Stomach (tissue), 9 donors: ENCODE measurements around the gene KLHDC9. TPM values are rescaled to one million over a fixed set of nuclear protein-coding genes. Genes with fewer than 3 reads are reported as not detected.

Experiments used
- DNase-seq, 2 donors: peaks; one replicate each; pipeline versions ENCODE4 v3.0.0 to v3.0.0-alpha.2; 2013 to 2019
- H3K27ac ChIP-seq, 5 donors: fragments of 200-600 bp in 4 of 5; sonication (generic) in 4 of 5; one replicate each; pipeline ENCODE4 v1.5.1; 2013 to 2019; ENCODE audit warnings: mild to moderate bottlenecking in 1 of 5, moderate library complexity in 1 of 5
- H3K27me3 ChIP-seq, 3 donors: fragments of 200-600 bp; sonication (generic); one replicate each; pipeline ENCODE4 v1.5.1; 2017 to 2019; ENCODE audit warnings: mixed run types in 1 of 3
- H3K36me3 ChIP-seq, 4 donors: fragments of 200-600 bp; sonication (generic); 1 replicate in 3 of 4; 2 replicates in 1 of 4; pipeline ENCODE4 v1.5.1; 2016 to 2019
- H3K4me1 ChIP-seq, 4 donors: fragments of 200-600 bp; sonication (generic); one replicate each; pipeline ENCODE4 v1.5.1; 2016 to 2019
- H3K4me3 ChIP-seq, 4 donors: fragments of 200-600 bp; sonication (generic) in 3 of 4; one replicate each; pipeline ENCODE4 v1.5.1; 2016 to 2019; ENCODE audit warnings: mild to moderate bottlenecking in 1 of 4
- H3K9me3 ChIP-seq, 4 donors: fragments of 200-600 bp; sonication (generic); one replicate each; pipeline ENCODE4 v1.5.1; 2016 to 2019
- CTCF ChIP-seq, 7 experiments: fragments of 450-650 bp in 4 of 7; fragments of 200-600 bp in 3 of 7; sonication (generic) in 3 of 7; IDR thresholded peaks; one replicate each; pipeline ENCODE4 v1.5.1; 2016 to 2019; ENCODE audit warnings: antibody characterized with exemption in 7 of 7, control low read depth in 2 of 7, mild to moderate bottlenecking in 1 of 7
- EP300 ChIP-seq: sonication (generic); formaldehyde crosslinking; IDR thresholded peaks from one replicate; pipeline ENCODE4 v1.6.1; 2017; ENCODE audit warnings: antibody characterized with exemption
- POLR2A ChIP-seq, 4 donors: fragments of 450-650 bp; IDR thresholded peaks; one replicate each; pipeline ENCODE4 v1.6.1; 2016; ENCODE audit warnings: antibody characterized with exemption in 4 of 4, control low read depth in 2 of 4, mild to moderate bottlenecking in 1 of 4, moderate library complexity in 1 of 4
- POLR2AphosphoS5 ChIP-seq, 3 donors: sonication (generic); formaldehyde crosslinking; IDR thresholded peaks; one replicate each; pipeline ENCODE4 v1.6.1; 2016; ENCODE audit warnings: antibody characterized with exemption in 3 of 3
- WGBS, 5 donors: extraction: QIAGEN DNeasy Blood & Tissue Kit in 3 of 5; methylation state at CpG; one replicate each; pipeline versions ENCODE4 v1.1.5 to v1.1.7; 2013 to 2018; 5-methylcytosine and 5-hydroxymethylcytosine counted together
- intact Hi-C: fragments of 100-400 bp; cut with DNase I; formaldehyde crosslinking; loops from one replicate; pipeline ENCODE4 v1.15.1; 2023; ENCODE audit warnings: low total_unique reads
- polyA plus RNA-seq, 3 donors: library from polyadenylated mRNA; stranded (reverse); fragments of 200-250 nt; gene quantifications; one replicate each; pipeline ENCODE4 v1.2.3, GENCODE V29; 2013
- total RNA-seq, 5 donors: library from RNA; depleted of rRNA; stranded (reverse); fragments of >200 nt; gene quantifications; one replicate each; pipeline versions ENCODE4 v1.1.0 to v1.2.3, GENCODE V29; 2014 to 2016
- donor health status: healthy with polysubstance abuse.
- donor health status: Bipolar disorder and iron deficiency.
- donor health status: healthy.

The KLHDC9 gene
- total and polyA plus RNA-seq, 8 donors = 1.3 to 41.4 (median 5.0) TPM

GRCh38 chr1:161089938-161090337 is 8.2 kb upstream of the KLHDC9 start:
- no peaks in the 10 kb centered on the region for H3K9me3 ChIP-seq
- intact Hi-C loops = loop anchor here (10.0 kb wide), 1 partner anchor 95 kb away; no protein-coding TSS in a partner anchor
- H3K36me3 ChIP-seq = no peaks in the 10 kb centered on the region
- no peak for TF ChIP-seq POLR2A (IDR thresholded peaks at IDR 0.05)
- no peak for TF ChIP-seq EP300
- no peak for TF ChIP-seq CTCF (IDR thresholded peaks at IDR 0.05)
- TF ChIP-seq POLR2AphosphoS5 (IDR thresholded peaks at IDR 0.05) = no peak
- peak overlapping the region; percentile 75 to 87 (median 79) for H3K27ac ChIP-seq
- no peak overlapping the region for H3K4me3 ChIP-seq
- no peak for DNase-seq
- 88 to 96% (median 94%) methylated on average over 5 of the region's 5 CpGs for WGBS, 5 donors
- peaks cover 5 to 39% (median 21%) of the 10 kb centered on the region in 4 donors for H3K4me1 ChIP-seq
- H3K27me3 ChIP-seq = no peaks in the 10 kb centered on the region

- Histone ChIP-seq H3K27me3 (no peaks in the 10 kb centered on the region), H3K27ac (no peak overlapping the region), H3K9me3 (no peaks in the 10 kb centered on the region), H3K36me3 (no peaks in the 10 kb centered on the region), H3K4me3 (no peak overlapping the region), H3K4me1 (peaks cover 5 to 32% (median 18%) of the 10 kb centered on the region in 4 donors)
- TF ChIP-seq CTCF (IDR thresholded peaks at IDR 0.05) (no peak), POLR2AphosphoS5 (IDR thresholded peaks at IDR 0.05) (no peak)
- 67 to 87% (median 78%) methylated on average over 3 of the region's 3 CpGs for WGBS, 5 donors
- no peak for DNase-seq
- intact Hi-C loops = loop anchor here (10.0 kb wide), 1 partner anchor 96 kb away; no protein-coding TSS in a partner anchor
Observed at GRCh38 chr1:161090617-161091016, 7.5 kb upstream of the KLHDC9 start.

DNA sequence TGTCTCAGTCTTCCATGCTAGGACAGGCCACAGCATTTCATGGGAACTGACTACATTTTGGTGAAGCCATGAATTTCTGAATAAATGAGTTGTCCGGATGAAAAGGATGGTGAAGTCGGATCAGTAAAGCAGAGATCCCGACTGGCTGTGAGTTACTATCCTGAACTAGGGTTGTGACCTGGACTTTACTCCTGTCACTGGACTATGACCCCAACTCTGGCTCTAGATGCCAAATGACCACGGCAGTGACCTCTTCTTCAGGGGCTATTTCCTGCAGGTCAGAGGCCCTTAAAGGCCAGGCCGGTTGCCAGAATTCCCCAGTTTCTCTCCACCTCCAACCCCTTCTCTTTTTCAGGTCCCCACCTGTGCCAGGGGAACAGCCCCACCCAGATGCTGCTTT is 7.1 kb upstream of the KLHDC9 start:
- H3K9me3 ChIP-seq = no peaks in the 10 kb centered on the region
- H3K4me1 ChIP-seq = peaks cover 3 to 27% (median 15%) of the 10 kb centered on the region in 4 donors
- H3K36me3 ChIP-seq = no peaks in the 10 kb centered on the region
- intact Hi-C loops = loop anchor here (10.0 kb wide), 1 partner anchor 96 kb away; no protein-coding TSS in a partner anchor
- H3K4me3 ChIP-seq = no peak overlapping the region
- H3K27ac ChIP-seq = no peak overlapping the region
- H3K27me3 ChIP-seq = no peaks in the 10 kb centered on the region
- WGBS, 5 donors = 78 to 82% (median 79%) methylated on average over 5 of the region's 5 CpGs
- no peak for TF ChIP-seq POLR2A (IDR thresholded peaks at IDR 0.05)
- TF ChIP-seq POLR2AphosphoS5 (IDR thresholded peaks at IDR 0.05) = no peak
- no peak for DNase-seq

DNA sequence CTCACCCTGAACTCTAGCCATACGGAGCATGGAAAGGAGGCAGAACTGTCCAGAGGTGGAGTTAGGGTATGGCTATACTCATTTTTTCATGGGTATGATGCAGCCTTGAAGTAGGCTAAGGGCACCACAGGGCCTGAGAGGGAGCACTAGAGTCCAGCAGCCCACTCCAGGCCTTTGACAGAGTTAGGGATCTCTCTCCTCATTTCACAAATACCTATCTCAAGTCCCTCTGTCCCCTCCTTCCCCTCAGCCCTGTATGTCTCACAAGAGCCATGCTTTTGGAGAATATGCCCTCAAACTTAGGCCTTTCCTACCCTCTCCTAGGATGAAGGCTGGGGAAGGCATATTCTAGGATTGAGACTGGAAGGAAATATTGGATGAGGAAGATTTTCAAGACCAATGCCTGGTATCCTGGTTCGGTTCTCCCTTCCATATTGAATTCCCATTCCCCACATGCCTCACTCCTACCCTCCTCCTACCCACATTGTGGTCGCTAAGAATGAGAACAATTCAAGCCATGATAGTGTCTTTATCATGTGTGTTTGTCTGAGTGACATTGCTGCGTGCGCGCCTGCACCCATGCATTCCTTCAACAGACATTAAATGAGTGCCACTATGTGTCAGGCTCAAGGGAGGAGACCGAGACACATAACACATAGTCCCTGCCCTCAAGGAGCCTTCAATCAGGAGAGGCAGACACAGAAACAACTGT is 6.2 kb upstream of the KLHDC9 start:
- DNase-seq = no peak
- H3K4me1 ChIP-seq = peaks cover 4 to 25% (median 10%) of the 10 kb centered on the region in 4 donors
- H3K9me3 ChIP-seq = no peaks in the 10 kb centered on the region
- no peak overlapping the region for H3K4me3 ChIP-seq
- 90 to 96% (median 92%) methylated on average over 7 of the region's 7 CpGs for WGBS, 5 donors
- no peaks in the 10 kb centered on the region for H3K27me3 ChIP-seq
- H3K27ac ChIP-seq = no peak overlapping the region
- no peaks in the 10 kb centered on the region for H3K36me3 ChIP-seq
- intact Hi-C loops = loop anchor here (10.0 kb wide), 1 partner anchor 97 kb away; no protein-coding TSS in a partner anchor
- no peak for TF ChIP-seq POLR2A (IDR thresholded peaks at IDR 0.05)
- no peak for TF ChIP-seq EP300
- no peak for TF ChIP-seq CTCF (IDR thresholded peaks at IDR 0.05)
- TF ChIP-seq POLR2AphosphoS5 (IDR thresholded peaks at IDR 0.05) = no peak

GRCh38 chr1:161092621-161093028 is 5.5 kb upstream of the KLHDC9 start:
- no peak for DNase-seq
- no peak overlapping the region for H3K27ac ChIP-seq
- 62 to 84% (median 68%) methylated on average over 3 of the region's 3 CpGs for WGBS, 5 donors
- no peaks in the 10 kb centered on the region for H3K27me3 ChIP-seq
- no peaks in the 10 kb centered on the region for H3K36me3 ChIP-seq
- no peak overlapping the region for H3K4me3 ChIP-seq
- no peaks in the 10 kb centered on the region for H3K9me3 ChIP-seq
- H3K4me1 ChIP-seq = peaks cover 9 to 25% (median 13%) of the 10 kb centered on the region in 4 donors
- TF ChIP-seq EP300 (no peak), POLR2A (IDR thresholded peaks at IDR 0.05) (no peak), POLR2AphosphoS5 (IDR thresholded peaks at IDR 0.05) (no peak), CTCF (IDR thresholded peaks at IDR 0.05) (no peak)
- intact Hi-C loops = loop anchor here (10.0 kb wide), 1 partner anchor 98 kb away; no protein-coding TSS in a partner anchor
